Right lung (tissue), 5 donors: ENCODE results near the gene POLR2I. TPM values are rescaled to one million over a fixed set of nuclear protein-coding genes. Genes with fewer than 3 reads are reported as not detected.

Experiments used
- DNase-seq, 2 donors: peaks; one replicate each; pipeline ENCODE4 v3.0.0-alpha.2; 2013
- polyA plus RNA-seq, 5 donors: library from polyadenylated mRNA; unstranded; fragments of 120-200 nt; gene quantifications; one replicate each; pipeline versions ENCODE4 v1.2.1 to v1.2.3, GENCODE V29; 2013; ENCODE audit warnings: inconsistent platforms in 1 of 5, low replicate concordance in 1 of 5; ENCODE audit not compliant: insufficient read length in 5 of 5, insufficient read depth in 1 of 5

The POLR2I gene
- polyA plus RNA-seq, 5 donors: 34.3 to 64.7 (median 36.4) TPM

DNA sequence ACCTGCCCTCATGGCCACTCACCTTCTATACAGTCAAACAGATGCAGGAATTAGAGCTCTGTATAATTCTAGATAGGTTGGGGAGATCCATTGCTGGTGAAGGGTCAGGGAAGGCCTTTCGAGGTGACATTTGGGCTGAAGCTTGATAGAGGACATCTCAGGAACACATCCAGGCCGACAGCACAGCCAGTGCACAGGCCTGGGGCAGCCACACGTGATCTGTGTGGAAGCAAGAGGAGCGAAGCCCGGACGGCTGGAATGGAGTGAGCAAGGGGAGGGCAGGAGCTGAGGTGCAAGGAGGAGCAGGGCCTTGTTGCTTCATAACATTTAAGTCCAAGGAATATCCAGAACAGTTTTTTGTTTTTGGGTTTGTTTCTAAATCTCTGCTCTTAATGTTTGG is 8.2 kb downstream of the POLR2I start:
- DNase-seq: no peak

DNA sequence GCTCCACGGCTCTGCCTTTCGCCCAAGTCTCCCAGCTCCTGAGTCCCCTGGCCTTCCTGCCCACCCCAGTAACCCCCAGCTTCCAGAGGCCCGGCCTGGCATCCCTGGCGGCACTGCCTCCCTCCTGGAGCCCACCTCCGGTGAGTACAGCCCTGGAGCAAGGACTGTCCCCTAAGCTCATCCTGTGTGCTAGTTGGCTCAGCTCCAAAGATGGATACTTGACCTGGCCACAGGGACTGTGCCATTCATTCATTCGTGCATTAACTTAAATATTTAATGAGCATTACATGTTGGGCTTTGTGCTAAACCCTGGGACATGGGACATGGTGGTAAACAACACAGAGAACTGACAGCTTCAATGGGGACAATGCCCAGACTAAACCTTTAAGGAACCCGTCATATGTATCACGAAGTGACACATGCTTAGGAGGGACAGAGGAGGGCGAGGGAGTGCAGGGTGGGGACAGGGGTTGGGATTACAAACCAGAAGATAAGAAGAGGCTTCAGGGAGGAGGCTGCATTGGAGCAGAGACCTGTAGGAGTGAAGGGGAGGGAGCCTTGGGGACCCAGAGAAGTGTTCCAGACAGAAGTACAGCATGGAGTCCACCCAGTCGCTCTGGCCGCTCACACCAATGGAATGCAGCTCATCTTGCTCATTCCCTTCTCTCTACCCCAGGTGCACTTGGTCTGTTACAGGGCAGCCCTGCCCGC is 10.7 kb downstream of the POLR2I start:
- DNase-seq: no peak

- DNase-seq: no peak
Measured at GRCh38 chr19:36103040-36103626, 11.5 kb downstream of the POLR2I start.

DNA sequence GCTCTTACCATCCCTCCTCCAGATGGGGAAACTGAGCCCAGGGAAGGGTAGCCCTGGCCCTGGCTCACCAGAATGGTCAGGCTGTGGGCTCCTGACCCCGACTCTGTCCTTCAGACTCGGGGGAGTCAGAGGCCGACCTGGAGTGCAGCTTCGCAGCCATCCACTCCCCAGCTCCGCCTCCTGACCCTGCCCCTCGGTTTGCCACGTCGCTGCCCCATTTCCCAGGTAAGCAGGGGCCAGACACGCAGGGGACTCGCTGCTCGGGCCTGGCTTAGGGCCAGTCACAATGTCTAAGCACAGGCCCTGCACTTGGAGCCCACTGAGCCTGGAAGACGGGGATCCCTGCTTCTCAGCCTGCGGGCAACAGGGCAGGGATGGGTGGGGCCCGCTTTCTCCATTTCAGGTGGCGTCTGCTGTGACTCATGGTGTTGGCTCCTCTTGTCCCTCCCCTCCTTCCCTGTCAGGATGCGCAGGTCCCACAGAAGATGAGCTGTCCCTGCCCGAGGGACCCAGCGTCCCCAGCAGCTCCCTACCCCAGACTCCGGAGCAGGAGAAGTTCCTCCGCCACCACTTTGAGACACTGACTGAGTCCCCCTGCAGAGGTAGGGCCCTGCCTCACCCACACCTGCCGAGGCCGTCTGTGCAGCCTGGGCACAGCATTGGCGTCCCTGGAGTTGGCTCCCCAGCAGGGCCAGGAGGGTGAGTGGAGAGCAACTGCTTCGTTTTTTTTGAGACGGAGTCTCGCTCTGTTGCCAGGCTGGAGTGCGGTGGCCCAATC is 12.9 kb downstream of the POLR2I start:
- no peak for DNase-seq

GRCh38 chr19:36100476-36100875 is 14.2 kb downstream of the POLR2I start:
- no peak for DNase-seq

GRCh38 chr19:36099166-36099785 is 15.4 kb downstream of the POLR2I start:
- no peak for DNase-seq

DNA sequence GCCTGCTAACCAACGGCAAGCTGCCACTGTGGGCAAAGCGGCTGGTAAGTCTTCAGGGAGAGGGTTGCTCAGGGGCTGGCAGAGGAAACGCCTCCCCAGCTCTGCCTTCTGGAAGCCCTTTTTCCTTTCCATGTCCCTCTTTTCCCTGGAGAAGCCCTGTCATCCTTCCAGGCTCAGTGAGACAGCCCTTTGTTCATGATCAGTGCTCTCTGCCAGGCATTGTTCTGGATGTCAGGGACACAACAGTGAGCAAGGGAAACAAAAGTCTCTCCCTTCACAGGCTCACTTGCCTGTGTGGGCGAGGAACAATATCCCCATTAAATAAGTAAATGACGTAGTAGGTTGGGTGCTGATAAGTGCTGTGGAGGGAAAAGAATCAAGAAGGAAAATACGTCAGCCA is 17.6 kb downstream of the POLR2I start:
- DNase-seq: no peak

DNA sequence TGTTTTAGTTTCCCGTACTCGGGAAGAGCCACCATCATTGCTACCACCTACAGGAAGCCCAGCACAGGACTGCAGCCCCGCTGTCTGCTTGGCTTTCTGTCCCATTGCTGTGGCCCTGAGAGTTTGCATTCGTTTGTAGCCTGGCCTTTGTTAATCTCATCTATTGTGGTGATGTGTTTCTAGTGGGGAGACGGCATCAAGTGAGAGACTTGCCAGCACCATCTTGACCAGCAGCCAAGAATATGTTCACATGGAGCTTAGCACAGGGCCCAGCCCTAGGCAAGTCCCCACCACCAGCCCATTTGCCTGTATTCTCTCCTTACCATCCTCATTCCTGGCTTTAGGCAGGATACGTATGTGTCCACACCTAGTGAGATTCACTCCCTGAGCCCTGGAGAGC is 21.0 kb downstream of the POLR2I start:
- no peak for DNase-seq

- DNase-seq: no peak
Measured at GRCh38 chr19:36093146-36093662, 21.5 kb downstream of the POLR2I start.

DNA sequence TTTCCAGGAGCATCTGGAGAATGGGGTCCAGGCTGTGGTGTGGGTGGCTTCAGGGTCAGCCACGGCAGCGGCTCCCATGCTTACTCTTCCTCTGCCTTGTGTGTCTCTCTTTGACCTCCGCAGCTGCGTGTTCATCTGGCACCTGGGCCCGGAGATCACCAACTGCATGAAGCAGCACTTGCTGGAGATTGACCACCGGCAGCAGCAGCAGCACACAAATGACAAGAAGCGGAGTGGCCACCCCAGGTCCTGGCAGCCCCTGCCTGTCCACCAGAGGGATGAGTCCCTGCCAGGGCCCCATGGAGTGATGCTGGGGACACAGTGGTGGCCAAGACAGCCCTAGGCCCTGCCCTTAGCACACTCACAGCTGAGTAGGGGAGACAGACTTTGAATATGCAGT is 22.1 kb downstream of the POLR2I start:
- DNase-seq: no peak

DNA sequence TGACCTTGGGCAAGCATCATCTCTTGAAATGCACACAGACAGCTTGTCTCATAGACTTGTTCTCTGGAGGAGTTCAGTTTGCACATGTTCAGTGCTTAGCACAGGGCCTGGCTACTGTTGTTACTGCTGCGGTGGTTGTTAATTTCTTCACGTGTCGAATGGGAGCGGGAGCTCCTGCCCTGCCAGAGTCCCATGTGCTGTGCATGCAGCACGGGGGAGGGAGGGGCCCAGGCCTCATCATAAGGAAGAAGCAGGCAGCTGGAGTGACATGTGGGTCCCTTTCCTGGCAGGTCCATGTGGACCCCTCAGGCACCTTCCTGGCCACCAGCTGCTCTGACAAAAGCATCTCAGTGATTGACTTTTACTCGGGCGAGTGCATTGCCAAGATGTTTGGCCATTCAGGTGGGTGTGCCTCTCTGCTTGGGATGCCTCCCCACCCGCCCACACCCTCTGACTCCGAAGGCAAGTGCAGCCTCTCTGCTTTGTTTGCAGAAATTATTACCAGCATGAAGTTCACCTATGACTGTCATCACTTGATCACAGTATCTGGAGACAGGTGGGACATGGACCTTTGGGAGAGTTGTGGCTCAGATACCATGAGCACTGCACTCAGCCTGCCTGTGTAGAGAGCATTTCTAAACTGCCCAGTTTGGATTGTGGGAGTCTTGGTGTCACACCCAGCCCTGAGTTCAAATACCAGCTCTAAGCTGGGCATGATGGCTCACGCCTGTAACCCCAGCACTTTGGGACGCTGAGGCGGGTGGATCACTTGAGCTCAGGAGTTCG is 23.6 kb downstream of the POLR2I start:
- no peak for DNase-seq

DNA sequence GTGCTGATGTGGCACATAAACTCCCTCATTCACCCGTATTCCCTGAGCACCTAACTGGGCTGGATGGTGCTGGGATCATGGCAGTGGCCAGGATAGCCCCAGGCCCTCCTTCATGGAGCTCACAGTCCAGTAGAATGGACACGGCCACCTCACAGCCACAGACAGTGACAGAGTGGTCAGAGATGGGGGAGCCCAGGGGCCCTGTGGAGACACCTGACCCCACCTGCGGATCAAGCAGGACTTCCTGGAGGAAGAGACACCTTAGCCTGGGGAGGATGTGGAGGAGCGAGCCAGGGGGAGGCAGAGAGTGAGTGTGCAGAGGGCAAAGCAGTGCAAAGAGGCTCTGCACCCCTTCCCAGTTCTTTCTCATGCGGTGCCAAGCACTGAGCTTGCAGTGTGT is 24.8 kb downstream of the POLR2I start:
- DNase-seq: no peak

- no peak for DNase-seq
Measured at GRCh38 chr19:36086326-36086725, 28.3 kb downstream of the POLR2I start.

DNA sequence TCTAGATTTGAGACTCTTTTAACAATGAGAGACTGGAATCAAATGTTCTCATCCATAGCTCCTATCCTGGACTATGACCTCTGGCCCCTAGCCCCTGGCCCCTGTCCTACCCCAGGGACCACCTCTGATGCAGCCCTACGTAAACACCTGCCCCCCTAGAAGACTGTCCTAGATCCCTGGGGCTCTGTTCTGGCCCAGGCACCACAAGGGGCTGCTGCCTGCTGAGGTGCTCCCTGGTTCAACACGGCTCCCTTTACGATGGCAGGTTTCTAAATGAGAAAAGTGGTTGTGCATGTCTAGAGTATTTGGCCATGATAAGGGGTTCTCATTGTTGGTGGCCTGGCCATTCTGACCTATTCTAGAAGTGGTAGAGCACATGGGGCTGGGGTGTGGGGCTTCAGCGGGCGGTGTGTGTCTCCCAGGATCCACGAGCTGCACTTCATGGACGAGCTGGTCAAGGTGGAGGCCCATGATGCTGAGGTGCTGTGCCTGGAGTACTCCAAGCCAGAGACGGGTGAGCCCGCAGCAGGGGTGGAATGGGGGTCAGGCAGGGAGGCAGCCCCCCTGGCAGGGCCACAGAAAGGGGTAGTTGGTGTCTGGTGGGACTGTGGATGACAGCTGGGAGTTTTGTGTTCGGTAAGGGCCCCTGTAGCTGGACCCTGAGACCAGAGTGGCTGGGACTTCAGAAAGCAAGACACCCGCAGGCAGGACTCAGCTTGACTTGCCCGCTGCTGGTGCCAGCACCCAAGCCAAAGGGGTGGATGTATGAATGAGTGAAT is 30.3 kb downstream of the POLR2I start:
- DNase-seq: no peak

DNA sequence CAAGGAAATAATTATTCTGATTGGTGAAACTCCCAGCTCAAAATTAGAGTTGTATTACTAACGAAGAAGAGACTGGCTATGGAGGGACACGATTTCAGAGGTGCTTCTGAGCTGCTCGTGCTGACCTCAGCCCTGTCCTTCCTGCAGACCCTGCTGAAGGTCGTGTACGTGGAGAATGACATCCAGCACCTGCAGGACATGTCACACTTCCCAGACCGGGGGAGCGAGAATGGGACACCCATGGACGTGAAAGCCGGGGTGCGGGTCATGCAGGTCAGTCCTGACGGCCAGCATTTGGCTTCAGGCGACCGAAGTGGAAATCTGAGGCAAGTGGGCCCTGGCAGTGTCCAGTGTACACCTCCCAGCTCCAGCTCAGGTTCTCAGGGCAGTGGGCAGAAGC is 31.8 kb downstream of the POLR2I start:
- no peak for DNase-seq

GRCh38 chr19:36081894-36082293 is 32.8 kb downstream of the POLR2I start:
- no peak for DNase-seq

DNA sequence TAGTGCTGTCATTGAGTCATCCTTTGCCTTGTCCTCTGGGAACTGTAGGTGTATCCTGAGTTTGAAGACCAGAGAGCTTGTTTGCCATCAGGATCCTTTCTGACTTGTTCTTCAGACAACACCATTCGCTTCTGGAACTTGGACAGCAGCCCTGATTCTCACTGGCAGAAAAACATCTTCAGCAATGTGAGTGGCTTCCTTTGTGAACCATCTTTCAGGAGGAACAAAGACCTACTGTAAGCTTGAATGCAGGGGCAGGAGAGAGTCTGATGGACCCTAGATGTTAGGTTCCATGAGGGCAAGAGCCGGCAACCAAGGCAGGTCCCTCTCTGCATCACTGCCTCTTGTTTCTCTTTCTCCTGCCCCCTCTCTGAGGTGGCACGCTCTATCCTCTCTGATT is 33.3 kb downstream of the POLR2I start:
- no peak for DNase-seq

DNA sequence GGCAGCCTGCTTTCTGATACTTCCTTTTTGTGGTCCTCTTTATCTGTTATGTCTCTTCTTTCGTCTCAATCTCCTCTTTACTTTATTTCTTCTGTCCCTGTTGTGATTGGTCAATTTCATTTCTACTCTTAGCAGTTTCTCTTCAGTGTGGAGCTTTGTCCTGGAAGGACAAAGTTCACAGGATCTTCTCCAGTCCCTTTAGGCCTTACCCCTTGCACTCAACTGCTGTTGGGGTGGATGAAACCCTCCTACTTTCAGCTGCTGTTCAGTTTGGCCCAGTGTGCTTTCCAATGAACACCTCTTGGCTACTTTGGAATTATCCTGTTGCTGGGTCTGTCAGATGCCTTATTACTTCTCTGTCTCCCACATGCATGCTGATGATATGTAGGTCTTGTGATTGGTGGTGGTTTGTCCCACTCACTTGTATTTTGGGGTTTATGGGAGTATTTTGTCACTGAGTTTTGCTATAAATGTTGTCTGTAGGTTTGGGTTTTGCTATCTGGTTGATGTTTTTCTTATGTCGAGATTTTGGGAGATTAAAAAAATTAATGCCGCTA is 35.2 kb downstream of the POLR2I start:
- no peak for DNase-seq

- DNase-seq: no peak
Measured at GRCh38 chr19:36073121-36073876, 41.4 kb downstream of the POLR2I start.

DNA sequence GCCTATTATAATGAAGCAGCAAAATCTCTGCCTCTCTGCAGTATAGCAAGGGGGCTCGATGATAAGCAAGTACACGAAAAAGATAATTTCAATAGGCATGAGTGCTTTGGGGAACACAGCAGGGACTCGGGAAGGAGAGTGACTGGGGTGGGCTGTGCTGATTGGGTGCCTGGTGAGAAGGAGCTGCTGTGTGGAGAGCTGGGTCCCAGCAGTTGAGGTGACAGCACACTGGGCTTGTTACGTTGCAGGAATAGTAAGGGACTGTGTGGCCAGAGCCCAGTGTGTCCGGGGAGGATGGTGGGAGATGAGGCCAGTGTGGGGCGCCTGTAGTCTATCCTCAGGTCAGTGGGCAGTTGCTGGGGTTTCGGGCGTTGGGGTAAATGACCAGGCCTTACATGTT is 42.6 kb downstream of the POLR2I start:
- DNase-seq: no peak
